Endothelial cell of umbilical vein (primary cell): Measurements from ENCODE around the gene C16orf89. TPM values are rescaled to one million over a fixed set of nuclear protein-coding genes. Genes with fewer than 3 reads are reported as not detected.
"Not testable (repeated sequence)": the region's sequence is repeated elsewhere in the genome, so short reads cannot be mapped to it uniquely, and the experiment has no call there.

Experiments
- BruUV-seq: library from RNA; stranded (reverse); fragments of 400-500 nt; replicated peaks from 2 replicates; lab custom pipeline; 2021; lab: Mats Ljungman, UMichigan
- CTCF ChIA-PET: fragments of 300-600, 350-600 bp; sonication (Branson Sonifier 250); formaldehyde crosslinking; loops from one replicate; lab custom pipeline; 2021; ENCODE audit warnings: antibody characterized with exemption, inconsistent platforms; lab: Charles Lee
- POLR2A ChIA-PET: fragments of 300-600, 350-600 bp; sonication (Branson Sonifier 250); formaldehyde crosslinking; loops from one replicate; lab custom pipeline; 2021; ENCODE audit warnings: antibody characterized with exemption, inconsistent platforms; lab: Charles Lee
- DNase-seq: peaks from one replicate; pipeline ENCODE4 v3.0.0-alpha.2; 2011; ENCODE audit warnings: low read depth, low spot score
- FAIRE-seq: peaks from 2 replicates; lab custom pipeline; 2011; peaks lifted over from hg19 to GRCh38; lab: Jason Lieb, UNC
- H2AFZ ChIP-seq: 2 replicates; pipeline ENCODE4 v1.6.0; 2012; ENCODE audit warnings: low read depth, low read length, control low read depth, inconsistent platforms
- H3K27ac ChIP-seq: 2 replicates; pipeline ENCODE4 v1.5.1; 2011; ENCODE audit warnings: low read depth, mild to moderate bottlenecking, control low read depth, low read length, moderate library complexity; ENCODE audit not compliant: insufficient read depth
- H3K27me3 ChIP-seq, 2 experiments: 2 replicates each; pipeline versions ENCODE4 v1.6.0 to v1.6.1; 2011; ENCODE audit warnings: low read length in 2 of 2, mixed read lengths in 1 of 2; ENCODE audit not compliant: control insufficient read depth in 2 of 2, insufficient read depth in 2 of 2
- H3K36me3 ChIP-seq, 2 experiments: 2 replicates in 1 of 2; 3 replicates in 1 of 2; pipeline ENCODE4 v1.5.1; 2011; ENCODE audit warnings: low read length in 2 of 2, mild to moderate bottlenecking in 1 of 2, moderate library complexity in 1 of 2; ENCODE audit not compliant: control insufficient read depth in 2 of 2, insufficient read depth in 2 of 2; ENCODE audit errors: extremely low read depth in 1 of 2
- H3K4me1 ChIP-seq: 3 replicates; pipeline ENCODE4 v1.5.1; 2011; ENCODE audit warnings: mild to moderate bottlenecking, low read length; ENCODE audit not compliant: control insufficient read depth, insufficient read depth; ENCODE audit errors: extremely low read depth
- H3K4me2 ChIP-seq: 2 replicates; pipeline ENCODE4 v1.6.1; 2011; ENCODE audit warnings: low read length, control low read depth, mixed read lengths; ENCODE audit not compliant: insufficient read depth
- H3K4me3 ChIP-seq, 3 experiments: fragments of 200-600 bp in 1 of 3; sonication (generic), shearing (Covaris generic) in 1 of 3; replicated peaks in 1 of 3; 2 replicates each; pipeline ENCODE4 v1.5.1; 2011 to 2016; ENCODE audit warnings: control low read depth in 3 of 3, low read length in 3 of 3, mild to moderate bottlenecking in 2 of 3, inconsistent platforms in 1 of 3, low read depth in 1 of 3, moderate library complexity in 1 of 3; ENCODE audit not compliant: insufficient read depth in 1 of 3
- H3K79me2 ChIP-seq: 2 replicates; pipeline ENCODE4 v1.6.0; 2012; ENCODE audit warnings: low read length, inconsistent platforms; ENCODE audit not compliant: control insufficient read depth, insufficient read depth
- H3K9ac ChIP-seq: replicated peaks from 2 replicates; pipeline ENCODE3; 2011; ENCODE audit warnings: low read length, control low read depth; ENCODE audit not compliant: insufficient read depth; ENCODE audit errors: extremely low read depth
- H3K9me1 ChIP-seq: replicated peaks from 3 replicates; pipeline ENCODE4 v1.6.0; 2011; ENCODE audit warnings: mild to moderate bottlenecking, low read length; ENCODE audit not compliant: control insufficient read depth, insufficient read depth; ENCODE audit errors: extremely low read depth
- H3K9me3 ChIP-seq: replicated peaks from 2 replicates; pipeline ENCODE4 v1.5.1; 2012; ENCODE audit warnings: low read length, inconsistent platforms; ENCODE audit not compliant: control insufficient read depth, insufficient read depth
- H4K20me1 ChIP-seq: replicated peaks from 2 replicates; pipeline ENCODE3; 2011; ENCODE audit warnings: mild to moderate bottlenecking, low read length; ENCODE audit not compliant: control insufficient read depth, insufficient read depth; ENCODE audit errors: extremely low read depth
- POLR2A ChIP-seq: IDR thresholded peaks from 2 replicates; pipeline ENCODE4 v1.6.1; 2012; ENCODE audit warnings: low read depth, mild to moderate bottlenecking, control low read depth, low read length
- POLR2AphosphoS5 ChIP-seq: IDR thresholded peaks from 2 replicates; pipeline ENCODE4 v1.6.1; 2012; ENCODE audit warnings: low read depth, mild to moderate bottlenecking, control low read depth, low read length, moderate library complexity; ENCODE audit not compliant: insufficient read depth
- dilution Hi-C: fragments of 300-500 bp; cut with MboI; formaldehyde crosslinking; loops from one replicate; pipeline ENCODE4 v1.15.0; 2019; ENCODE audit warnings: low sequenced_read_pairs; ENCODE audit not compliant: extremely low pct_ligation_motif_present
- intact Hi-C: fragments of 100-400 bp; cut with micrococcal nuclease; formaldehyde crosslinking; loops from one replicate; pipeline ENCODE4 v1.10.0; 2022
- polyA plus RNA-seq, 4 experiments: library from polyadenylated mRNA; depleted of rRNA in 3 of 4; stranded (reverse) in 3 of 4; unstranded in 1 of 4; fragments of >200 nt; gene quantifications; 2 replicates each; pipeline versions ENCODE4 v1.2.1 to v1.2.3, GENCODE V29; 2011 to 2012; ENCODE audit warnings: missing spikeins in 1 of 4
- total RNA-seq: library from RNA; stranded (reverse); gene quantifications from 2 replicates; pipeline ENCODE4 v1.2.3, GENCODE V29; 2021

C16orf89 gene
- total and polyA plus RNA-seq, 2 donors (not counting 3 experiments of a cell fraction or from before 2014, with no cell fraction given): not detected

GRCh38 chr16:5098221-5099159, 32.7 kb upstream of the C16orf89 start:
- H3K9ac ChIP-seq, H3K27ac ChIP-seq, H4K20me1 ChIP-seq, H3K9me1 ChIP-seq, dilution Hi-C loops, H3K27me3 ChIP-seq, H3K79me2 ChIP-seq, H3K36me3 ChIP-seq, H3K4me1 ChIP-seq, BruUV-seq, H3K9me3 ChIP-seq: not testable (repeated sequence)
- ChIA-PET CTCF (interaction anchor here (0.9 kb wide), 1 partner anchor 14 kb away, joined by 3 read pairs; no protein-coding TSS in a partner anchor), POLR2A (interaction anchor here (0.9 kb wide), 1 partner anchor 732 kb away, joined by 3 read pairs; no protein-coding TSS in a partner anchor)
- peak overlapping the region; percentile 88 for H2AFZ ChIP-seq
- intact Hi-C loops: loop anchor here (5.0 kb wide), 1 partner anchor 141 kb away; the partner anchor contains the start of gene SEC14L5
- FAIRE-seq: peak; percentile 65
- peak overlapping the region; percentile 23 to 68 (median 59) for H3K4me3 ChIP-seq
- peak overlapping the region; percentile 72 for H3K4me2 ChIP-seq
- DNase-seq: peak; percentile 56

GRCh38 chr16:5097470-5098220, 31.9 kb upstream of the C16orf89 start, which contains the start of gene EEF2KMT:
Gene EEF2KMT, minus strand, starts transcription at chr16:5097795. Its CDS starts 56 bp downstream, at chr16:5097739.
- H3K27ac ChIP-seq, dilution Hi-C loops, H3K79me2 ChIP-seq, H3K36me3 ChIP-seq, H3K27me3 ChIP-seq, H3K4me1 ChIP-seq, H4K20me1 ChIP-seq, H3K9me3 ChIP-seq, BruUV-seq, H3K9me1 ChIP-seq: not testable (repeated sequence)
- CTCF ChIA-PET: interaction anchor here (0.9 kb wide), 1 partner anchor 13 kb away, joined by 3 read pairs; no protein-coding TSS in a partner anchor
- Histone ChIP-seq H3K4me3 (peak within 1 kb of the TSS; percentile 26 to 68 (median 59)), H3K9ac (peak within 1 kb of the TSS; percentile 31), H3K4me2 (peak within 1 kb of the TSS; percentile 72), H2AFZ (peak within 1 kb of the TSS; percentile 88)
- TF ChIP-seq POLR2AphosphoS5 (peak; percentile 52), POLR2A (peak; percentile 28)
- POLR2A ChIA-PET: interaction anchor here (0.9 kb wide), 1 partner anchor 733 kb away, joined by 3 read pairs; no protein-coding TSS in a partner anchor
- DNase-seq: peak; percentile 99
- intact Hi-C loops: loop anchor here (2.0 to 5.0 kb wide), 2 partner anchors 65 to 140 kb away; partner anchors contain the start of genes NAGPA and SEC14L5
- FAIRE-seq: peak; percentile 99

- Histone ChIP-seq H3K4me3 (peak overlapping the region; percentile 26 to 67 (median 51)), H3K9ac (peak overlapping the region; percentile 31), H2AFZ (peak overlapping the region; percentile 56), H3K4me2 (peak overlapping the region; percentile 57)
- H3K9me1 ChIP-seq, CTCF ChIA-PET, H4K20me1 ChIP-seq, H3K79me2 ChIP-seq, H3K27ac ChIP-seq, FAIRE-seq, H3K9me3 ChIP-seq, H3K4me1 ChIP-seq, H3K36me3 ChIP-seq, POLR2A ChIA-PET, H3K27me3 ChIP-seq, dilution Hi-C loops: not testable (repeated sequence)
- TSS peak; percentile 52 for BruUV-seq
- intact Hi-C loops: loop anchor here (2.0 to 5.0 kb wide), 2 partner anchors 64 to 140 kb away; partner anchors contain the start of genes NAGPA and SEC14L5
- peak; percentile 29 for DNase-seq
Measured at GRCh38 chr16:5097061-5097469, 31.3 kb upstream of the C16orf89 start.
